ENCODE measurements around the gene GAL.

The GAL gene

DNA sequence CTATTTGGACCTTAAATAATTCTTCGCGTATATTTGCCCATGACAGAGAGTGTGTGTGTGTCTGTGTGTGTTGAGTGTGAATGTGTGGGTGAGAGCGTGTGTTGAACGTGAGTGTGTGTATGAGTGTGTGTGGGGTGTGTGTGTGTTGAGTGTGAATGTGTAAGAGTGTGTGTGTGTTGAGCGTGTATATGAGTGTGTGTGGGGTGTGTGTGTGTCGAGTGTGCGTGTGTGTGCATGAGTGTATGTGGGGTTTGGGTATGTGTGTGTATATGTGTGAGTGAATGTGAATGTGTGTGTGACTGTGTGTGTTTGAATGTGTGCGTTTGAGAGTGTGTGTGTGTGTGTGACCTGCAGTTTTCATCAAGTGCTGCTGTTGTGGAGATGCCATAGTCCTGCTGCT, 26.8 kb downstream of the GAL start:
- no peak for FAIRE-seq
- DNase-seq (ENCODE audit: insufficient read length, low spot score) = no peak
- TF ChIP-seq, protein P1, sequence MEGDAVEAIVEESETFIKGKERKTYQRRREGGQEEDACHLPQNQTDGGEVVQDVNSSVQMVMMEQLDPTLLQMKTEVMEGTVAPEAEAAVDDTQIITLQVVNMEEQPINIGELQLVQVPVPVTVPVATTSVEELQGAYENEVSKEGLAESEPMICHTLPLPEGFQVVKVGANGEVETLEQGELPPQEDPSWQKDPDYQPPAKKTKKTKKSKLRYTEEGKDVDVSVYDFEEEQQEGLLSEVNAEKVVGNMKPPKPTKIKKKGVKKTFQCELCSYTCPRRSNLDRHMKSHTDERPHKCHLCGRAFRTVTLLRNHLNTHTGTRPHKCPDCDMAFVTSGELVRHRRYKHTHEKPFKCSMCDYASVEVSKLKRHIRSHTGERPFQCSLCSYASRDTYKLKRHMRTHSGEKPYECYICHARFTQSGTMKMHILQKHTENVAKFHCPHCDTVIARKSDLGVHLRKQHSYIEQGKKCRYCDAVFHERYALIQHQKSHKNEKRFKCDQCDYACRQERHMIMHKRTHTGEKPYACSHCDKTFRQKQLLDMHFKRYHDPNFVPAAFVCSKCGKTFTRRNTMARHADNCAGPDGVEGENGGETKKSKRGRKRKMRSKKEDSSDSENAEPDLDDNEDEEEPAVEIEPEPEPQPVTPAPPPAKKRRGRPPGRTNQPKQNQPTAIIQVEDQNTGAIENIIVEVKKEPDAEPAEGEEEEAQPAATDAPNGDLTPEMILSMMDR (IDR thresholded peaks at IDR 0.05; ENCODE audit: insufficient read depth, missing control alignments) = no peak

DNA sequence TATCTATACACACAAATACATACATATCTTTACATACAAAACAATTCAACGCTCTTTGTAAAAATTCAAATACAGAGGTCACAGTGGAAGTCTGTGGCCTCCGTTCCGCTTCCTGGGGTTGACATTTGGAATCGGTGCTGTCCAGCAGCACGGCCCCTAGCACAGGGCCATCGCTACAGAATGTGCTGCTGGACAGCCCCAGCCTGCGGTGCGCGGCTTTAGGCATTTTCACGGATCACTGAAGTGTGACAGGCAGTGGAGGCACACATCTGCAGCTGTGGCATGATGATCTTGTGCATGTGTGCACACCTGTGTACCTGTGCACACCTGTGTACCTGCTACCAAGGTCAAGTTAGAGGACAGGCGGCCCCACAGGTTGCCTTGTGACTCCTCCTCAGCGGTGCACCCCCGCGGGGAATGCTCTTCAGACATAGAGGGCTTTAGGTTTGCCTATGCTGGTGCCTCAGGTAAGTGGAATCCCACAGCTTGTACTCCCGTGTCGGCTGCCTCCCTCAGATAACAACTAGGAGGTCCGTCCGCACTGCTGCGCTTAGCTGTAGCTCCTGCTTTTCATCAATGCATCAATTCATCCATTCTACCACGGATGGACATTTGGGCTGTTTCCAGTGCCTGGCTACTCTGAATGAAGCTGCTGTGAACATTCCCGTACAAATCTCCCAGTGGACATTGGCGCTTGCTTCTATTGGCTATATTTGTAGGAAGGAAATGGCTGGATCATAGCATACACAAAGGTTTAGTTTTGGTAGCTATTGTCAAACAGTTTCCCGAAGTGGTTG, 29.9 kb downstream of the GAL start:
- FAIRE-seq = no peak
- TF ChIP-seq, protein P1 (IDR thresholded peaks at IDR 0.05; ENCODE audit: insufficient read depth, missing control alignments) = no peak
- no peak for DNase-seq (ENCODE audit: insufficient read length, low spot score)

DNA sequence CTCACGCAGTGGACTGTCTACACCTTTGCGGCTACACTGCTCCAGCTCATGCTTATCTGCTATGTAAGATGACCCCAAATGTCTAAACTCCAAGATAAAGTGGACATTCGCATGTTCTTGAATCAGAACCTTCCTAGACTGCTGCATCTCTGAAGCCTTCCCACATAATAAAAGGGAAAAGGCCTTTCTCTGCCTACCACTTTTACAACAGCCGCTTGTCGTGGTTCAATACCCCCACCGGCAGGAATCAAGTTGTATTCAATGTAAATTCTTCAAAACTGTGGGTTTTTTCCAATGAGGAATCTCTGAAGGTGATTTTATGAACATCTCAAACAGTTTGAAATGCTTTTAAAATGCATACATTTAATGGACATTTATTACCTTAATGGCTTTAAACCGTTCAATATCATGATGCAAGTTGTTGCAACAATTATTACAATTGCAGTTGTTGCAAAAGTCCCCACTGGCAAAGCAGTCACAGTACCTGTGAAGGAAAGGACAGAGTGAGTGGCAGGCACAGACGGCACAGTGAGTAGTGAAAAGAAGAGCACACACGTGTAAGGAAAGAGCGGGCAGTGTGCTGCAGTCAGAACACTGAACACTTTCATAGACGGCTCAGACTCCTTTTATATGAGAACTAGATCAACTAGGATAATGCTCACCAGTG, 31.2 kb downstream of the GAL start:
- FAIRE-seq = no peak
- DNase-seq (ENCODE audit: insufficient read length, low spot score) = no peak
- TF ChIP-seq, protein P1 (IDR thresholded peaks at IDR 0.05; ENCODE audit: insufficient read depth, missing control alignments) = no peak

DNA sequence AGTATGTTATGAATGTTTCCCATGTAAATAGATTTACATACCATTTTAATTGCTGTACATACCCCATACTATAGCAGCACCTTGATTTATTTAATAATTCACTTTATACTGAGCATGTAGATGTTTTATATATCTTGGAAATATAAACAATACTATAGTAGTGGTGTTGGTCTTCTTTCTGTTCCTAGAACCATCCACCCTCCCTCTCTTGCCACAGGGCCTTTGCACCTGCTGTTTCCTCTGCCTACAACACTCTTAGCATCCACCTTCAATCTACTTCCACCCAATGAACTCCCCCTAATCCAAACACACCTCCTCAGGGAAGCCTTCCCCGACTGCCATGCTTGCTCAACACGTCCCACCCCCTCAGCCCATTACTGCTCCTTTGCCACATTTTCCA, 36.7 kb downstream of the GAL start:
- TF ChIP-seq, protein P1 (IDR thresholded peaks at IDR 0.05; ENCODE audit: insufficient read depth, missing control alignments) = no peak
- DNase-seq (ENCODE audit: insufficient read length, low spot score) (no peak), FAIRE-seq (no peak)

DNA sequence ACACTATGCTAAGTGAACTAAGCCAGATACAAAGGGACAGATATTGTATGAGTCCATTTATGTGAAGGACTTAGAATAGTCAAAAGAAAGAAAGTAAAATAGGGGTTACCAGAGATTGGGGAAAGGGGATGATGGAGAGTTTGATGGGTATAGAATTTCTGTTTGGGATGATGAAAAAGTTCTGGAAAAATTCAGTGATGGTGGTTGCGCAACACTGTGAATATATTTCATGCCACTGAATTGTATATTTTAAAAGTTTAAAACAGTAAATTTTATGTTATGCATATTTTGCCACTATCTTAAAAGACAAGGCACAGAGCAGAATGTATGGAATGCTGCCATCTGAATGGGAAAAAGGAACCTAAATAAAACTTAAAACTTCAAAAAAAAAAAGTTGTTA, 37.8 kb downstream of the GAL start:
- TF ChIP-seq, protein P1 (IDR thresholded peaks at IDR 0.05; ENCODE audit: insufficient read depth, missing control alignments) = no peak
- DNase-seq (ENCODE audit: insufficient read length, low spot score) (no peak), FAIRE-seq (no peak)

DNA sequence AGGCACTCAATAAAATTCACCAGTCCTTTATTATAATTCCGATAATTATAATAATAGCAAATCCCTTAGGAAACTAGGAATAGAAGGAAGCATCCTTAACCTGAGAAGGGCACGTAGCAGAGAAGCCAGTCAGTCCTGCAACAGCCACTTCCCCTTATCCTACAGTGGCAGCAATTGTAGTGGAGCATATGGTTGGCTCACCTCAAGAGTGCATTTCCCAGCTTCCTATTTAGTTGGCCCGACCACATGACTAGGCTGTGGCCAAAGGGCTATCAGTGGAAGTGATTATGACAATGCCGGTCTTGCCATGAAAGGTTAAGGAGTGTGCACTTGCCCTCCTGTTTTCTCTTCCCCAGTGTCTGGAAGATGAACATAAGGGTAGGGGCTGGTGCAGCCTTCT, 39.9 kb downstream of the GAL start:
- FAIRE-seq (no peak), DNase-seq (ENCODE audit: insufficient read length, low spot score) (no peak)
- TF ChIP-seq, protein P1 (IDR thresholded peaks at IDR 0.05; ENCODE audit: insufficient read depth, missing control alignments) = no peak

DNA sequence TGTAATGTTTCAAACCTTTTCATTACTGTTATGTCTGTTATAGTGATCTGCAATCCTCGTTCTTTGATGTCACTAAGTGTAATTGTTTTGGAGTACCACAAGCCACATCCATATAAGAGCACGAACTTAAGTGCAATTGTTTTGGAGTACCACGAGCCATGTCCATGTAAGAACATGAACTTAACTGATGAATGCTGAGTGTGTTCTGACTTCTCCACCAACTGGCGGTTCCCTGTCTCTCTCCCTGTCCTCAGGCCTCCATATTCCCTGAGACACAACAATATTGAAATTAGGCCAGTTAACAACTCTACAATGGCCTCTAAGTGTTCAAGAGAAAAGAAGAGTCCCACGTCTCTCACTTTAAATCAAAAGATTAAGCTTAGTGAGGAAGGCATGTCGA, 43.4 kb downstream of the GAL start:
- FAIRE-seq (no peak), DNase-seq (ENCODE audit: insufficient read length, low spot score) (no peak)
- TF ChIP-seq, protein P1 (IDR thresholded peaks at IDR 0.05; ENCODE audit: insufficient read depth, missing control alignments) = no peak

Data from D721Med (cell line).